Liver (tissue), 9 donors: ENCODE results near the gene SLC22A5. TPM values are rescaled to one million over a fixed set of nuclear protein-coding genes. Genes with fewer than 3 reads are reported as not detected.

Source experiments
- DNase-seq: peaks from one replicate; pipeline ENCODE4 v3.0.0-alpha.2; 2017; ENCODE audit warnings: low spot score
- H3K27ac ChIP-seq, 2 donors: one replicate each; pipeline ENCODE4 v1.7.0; 2013; ENCODE audit warnings: inconsistent platforms in 2 of 2, low read length in 2 of 2, control low read depth in 1 of 2, low read depth in 1 of 2, mild to moderate bottlenecking in 1 of 2
- H3K27me3 ChIP-seq, 4 donors: one replicate each; pipeline versions ENCODE4 v1.6.1 to v1.7.0; 2013; ENCODE audit warnings: low read length in 3 of 4, inconsistent platforms in 1 of 4, mild to moderate bottlenecking in 1 of 4, moderate library complexity in 1 of 4; ENCODE audit not compliant: control insufficient read depth in 4 of 4, insufficient read depth in 4 of 4
- H3K36me3 ChIP-seq, 4 donors: one replicate each; pipeline versions ENCODE4 v1.6.1 to v1.7.0; 2013; ENCODE audit warnings: low read length in 3 of 4, mild to moderate bottlenecking in 3 of 4, low read depth in 1 of 4, moderate library complexity in 1 of 4; ENCODE audit not compliant: control insufficient read depth in 4 of 4, insufficient read depth in 3 of 4
- H3K4me1 ChIP-seq, 4 donors: one replicate each; pipeline versions ENCODE4 v1.6.1 to v1.7.0; 2013; ENCODE audit warnings: low read length in 3 of 4, mild to moderate bottlenecking in 3 of 4, moderate library complexity in 1 of 4; ENCODE audit not compliant: control insufficient read depth in 4 of 4, insufficient read depth in 4 of 4
- H3K4me3 ChIP-seq, 3 donors: one replicate each; pipeline versions ENCODE4 v1.6.1 to v1.7.0; 2013; ENCODE audit warnings: low read length in 3 of 3, control low read depth in 1 of 3, low read depth in 1 of 3, mild to moderate bottlenecking in 1 of 3
- H3K9ac ChIP-seq, 2 donors: one replicate each; pipeline ENCODE4 v1.7.0; 2013; ENCODE audit warnings: low read length in 2 of 2, mild to moderate bottlenecking in 2 of 2, moderate library complexity in 2 of 2, control low read depth in 1 of 2, low read depth in 1 of 2
- H3K9me3 ChIP-seq, 4 donors: one replicate each; pipeline versions ENCODE4 v1.6.1 to v1.7.0; 2013; ENCODE audit warnings: low read length in 3 of 4; ENCODE audit not compliant: control insufficient read depth in 4 of 4
- ATF3 ChIP-seq: IDR thresholded peaks from 2 replicates; pipeline ENCODE4 v1.6.1; 2016; ENCODE audit warnings: antibody characterized with exemption
- CTCF ChIP-seq: fragments of 150-350 bp; IDR thresholded peaks from 2 replicates; pipeline ENCODE4 v1.5.1; 2017; ENCODE audit warnings: improper control_type of control experiment, low read depth, low read length; ENCODE audit not compliant: missing input control
- EGR1 ChIP-seq, 2 donors: IDR thresholded peaks; 2 replicates each; pipeline ENCODE4 v1.6.1; 2016 to 2018; ENCODE audit warnings: antibody characterized with exemption in 2 of 2, low read depth in 2 of 2
- FOXA1 ChIP-seq: IDR thresholded peaks from 2 replicates; pipeline ENCODE4 v1.6.1; 2016; ENCODE audit warnings: antibody characterized with exemption
- FOXA2 ChIP-seq: IDR thresholded peaks from 2 replicates; pipeline ENCODE4 v1.6.1; 2016; ENCODE audit warnings: antibody characterized with exemption
- GABPA ChIP-seq, 2 donors: IDR thresholded peaks in 1 of 2; conservative IDR thresholded peaks in 1 of 2; 2 replicates each; pipeline ENCODE4 v1.6.1; 2016; ENCODE audit warnings: antibody characterized with exemption in 2 of 2, mild to moderate bottlenecking in 1 of 2, moderate library complexity in 1 of 2
- HNF4A ChIP-seq, 2 donors: conservative IDR thresholded peaks; 2 replicates each; pipeline ENCODE4 v1.6.1; 2016; ENCODE audit warnings: antibody characterized with exemption in 2 of 2, mild to moderate bottlenecking in 2 of 2
- HNF4G ChIP-seq: IDR thresholded peaks from 2 replicates; pipeline ENCODE4 v1.6.1; 2016; ENCODE audit warnings: antibody characterized with exemption
- JUND ChIP-seq, 2 donors: IDR thresholded peaks; 2 replicates each; pipeline ENCODE4 v1.6.1; 2016; ENCODE audit warnings: antibody characterized with exemption in 2 of 2
- MAX ChIP-seq: IDR thresholded peaks from 2 replicates; pipeline ENCODE4 v1.6.1; 2016; ENCODE audit warnings: antibody characterized with exemption
- NR2F2 ChIP-seq: IDR thresholded peaks from 2 replicates; pipeline ENCODE4 v1.6.1; 2016; ENCODE audit warnings: antibody characterized with exemption
- RAD21 ChIP-seq, 2 donors: IDR thresholded peaks; 2 replicates each; pipeline ENCODE4 v1.6.1; 2016; ENCODE audit warnings: antibody characterized with exemption in 2 of 2, mild to moderate bottlenecking in 2 of 2
- REST ChIP-seq: IDR thresholded peaks from 2 replicates; pipeline ENCODE4 v1.6.1; 2016; ENCODE audit warnings: antibody characterized with exemption, mild to moderate bottlenecking
- RXRA ChIP-seq, 2 donors: IDR thresholded peaks; 2 replicates each; pipeline ENCODE4 v1.6.1; 2017 to 2018; ENCODE audit warnings: antibody characterized with exemption in 2 of 2, mild to moderate bottlenecking in 1 of 2
- SP1 ChIP-seq: IDR thresholded peaks from 2 replicates; pipeline ENCODE4 v1.6.1; 2018; ENCODE audit warnings: antibody characterized with exemption, mild to moderate bottlenecking
- TAF1 ChIP-seq: conservative IDR thresholded peaks from 2 replicates; pipeline ENCODE4 v1.6.1; 2016; ENCODE audit warnings: antibody characterized with exemption, mild to moderate bottlenecking
- YY1 ChIP-seq: IDR thresholded peaks from 2 replicates; pipeline ENCODE4 v1.6.1; 2016; ENCODE audit warnings: antibody characterized with exemption, mild to moderate bottlenecking
- ZBTB33 ChIP-seq: IDR thresholded peaks from 2 replicates; pipeline ENCODE4 v1.6.1; 2016; ENCODE audit warnings: antibody characterized with exemption
- WGBS: extraction: QIAGEN DNeasy Blood & Tissue Kit; methylation state at CpG from one replicate; pipeline ENCODE4 v1.1.7; 2013; 5-methylcytosine and 5-hydroxymethylcytosine counted together
- polyA plus RNA-seq, 2 donors: library from polyadenylated mRNA; stranded (reverse) in 1 of 2; unstranded in 1 of 2; fragments of 200-250 nt in 1 of 2; fragments of >200 nt in 1 of 2; fragmentation: Nextera tagmentation in 1 of 2; extraction: Ambion mirVana in 1 of 2; gene quantifications; one replicate each; pipeline versions ENCODE4 v1.2.1 to v1.2.3, GENCODE V29; 2013 to 2015
- total RNA-seq, 2 donors: library from RNA; depleted of rRNA; stranded (reverse); fragments of >200 nt; gene quantifications; one replicate each; pipeline ENCODE4 v1.2.3, GENCODE V29; 2014
- donor health status: healthy.
- donor health status: healthy.
- donor health status: healthy.
- donor health status: healthy.
- donor health status: healthy.

The SLC22A5 gene
- total and polyA plus RNA-seq, 4 donors = 3.4 to 12.7 (median 8.5) TPM

- Histone ChIP-seq H3K4me3 (no peak overlapping the region), H3K9me3 (no peaks in the 10 kb centered on the region), H3K36me3 (peaks cover 2 to 12% (median 9%) of the 10 kb centered on the region in 4 donors), H3K27ac (peak overlapping the region in 1 of 2 donors; percentile 25), H3K4me1 (peaks cover 2 to 14% (median 4%) of the 10 kb centered on the region in 4 donors), H3K9ac (no peak overlapping the region), H3K27me3 (no peaks in the 10 kb centered on the region)
- no peak for TF ChIP-seq ATF3
- TF ChIP-seq MAX = no peak
- no peak for TF ChIP-seq YY1
- no peak for TF ChIP-seq RXRA (IDR thresholded peaks at IDR 0.05)
- TF ChIP-seq CTCF = no peak
- TF ChIP-seq FOXA1 = no peak
- no peak for TF ChIP-seq NR2F2
- no peak for TF ChIP-seq EGR1 (IDR thresholded peaks at IDR 0.05; ENCODE audit: low read depth in 2 of 2)
- no peak for TF ChIP-seq JUND (IDR thresholded peaks at IDR 0.05)
- no peak for TF ChIP-seq REST
- no peak for TF ChIP-seq TAF1
- TF ChIP-seq FOXA2 = no peak
- TF ChIP-seq GABPA (IDR thresholded peaks at IDR 0.05 in 1 of 2, conservative IDR thresholded peaks at IDR 0.05 in 1 of 2) = no peak
- TF ChIP-seq RAD21 (IDR thresholded peaks at IDR 0.05) = no peak
- TF ChIP-seq HNF4G = no peak
- TF ChIP-seq SP1 = no peak
- TF ChIP-seq HNF4A (conservative IDR thresholded peaks at IDR 0.05) = no peak
- TF ChIP-seq ZBTB33 = no peak
- 90% methylated on average over 3 of the region's 3 CpGs for WGBS
- no peak for DNase-seq
These were observed 34.7 kb upstream of the SLC22A5 start for GRCh38 chr5:132334812-132335211.
